ENCODE results near the gene HHIP. TPM values are rescaled to one million over a fixed set of nuclear protein-coding genes. Genes with fewer than 3 reads are reported as not detected.

Gene HHIP
- total and polyA plus RNA-seq, 3 donors from 2014 or later, result 3.5 to 5.3 (median 3.5) TPM

DNA sequence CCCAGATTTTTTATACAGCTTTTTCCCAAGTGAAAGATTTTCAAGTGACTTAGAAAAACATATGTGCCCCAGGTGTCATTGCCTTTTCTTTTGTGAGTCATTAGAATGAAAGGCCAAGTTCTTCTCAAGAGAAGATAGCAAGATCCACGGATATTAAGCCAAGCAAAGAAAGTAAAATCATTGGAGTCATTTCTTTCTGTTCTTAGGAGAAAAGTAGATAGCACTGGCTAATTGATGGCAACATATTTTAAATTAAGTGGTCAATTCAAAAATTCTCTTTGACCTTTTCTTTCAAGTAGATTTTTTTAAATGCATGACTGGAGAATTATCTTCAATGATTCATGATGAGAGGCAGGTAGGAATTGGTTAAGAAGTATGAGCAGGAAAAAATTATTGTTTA is 94.4 kb downstream of the HHIP start:
- 60 to 61% methylated on average over 1 of the region's 1 CpG for WGBS, 2 donors
- Histone ChIP-seq H3K4me1 (no peaks in the 10 kb centered on the region), H3K27ac (no peak overlapping the region), H3K4me3 (no peak overlapping the region), H3K9me3 (no peaks in the 10 kb centered on the region), H3K36me3 (ENCODE audit: low read depth, missing control alignments) (no peaks in the 10 kb centered on the region), H3K27me3 (no peaks in the 10 kb centered on the region)
- TF ChIP-seq, protein P1, sequence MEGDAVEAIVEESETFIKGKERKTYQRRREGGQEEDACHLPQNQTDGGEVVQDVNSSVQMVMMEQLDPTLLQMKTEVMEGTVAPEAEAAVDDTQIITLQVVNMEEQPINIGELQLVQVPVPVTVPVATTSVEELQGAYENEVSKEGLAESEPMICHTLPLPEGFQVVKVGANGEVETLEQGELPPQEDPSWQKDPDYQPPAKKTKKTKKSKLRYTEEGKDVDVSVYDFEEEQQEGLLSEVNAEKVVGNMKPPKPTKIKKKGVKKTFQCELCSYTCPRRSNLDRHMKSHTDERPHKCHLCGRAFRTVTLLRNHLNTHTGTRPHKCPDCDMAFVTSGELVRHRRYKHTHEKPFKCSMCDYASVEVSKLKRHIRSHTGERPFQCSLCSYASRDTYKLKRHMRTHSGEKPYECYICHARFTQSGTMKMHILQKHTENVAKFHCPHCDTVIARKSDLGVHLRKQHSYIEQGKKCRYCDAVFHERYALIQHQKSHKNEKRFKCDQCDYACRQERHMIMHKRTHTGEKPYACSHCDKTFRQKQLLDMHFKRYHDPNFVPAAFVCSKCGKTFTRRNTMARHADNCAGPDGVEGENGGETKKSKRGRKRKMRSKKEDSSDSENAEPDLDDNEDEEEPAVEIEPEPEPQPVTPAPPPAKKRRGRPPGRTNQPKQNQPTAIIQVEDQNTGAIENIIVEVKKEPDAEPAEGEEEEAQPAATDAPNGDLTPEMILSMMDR (IDR thresholded peaks at IDR 0.05), result no peak
- intact Hi-C loops (cut with DNase I; ENCODE audit: low total_unique reads), result no loop called here
- DNase-seq, result no peak

DNA sequence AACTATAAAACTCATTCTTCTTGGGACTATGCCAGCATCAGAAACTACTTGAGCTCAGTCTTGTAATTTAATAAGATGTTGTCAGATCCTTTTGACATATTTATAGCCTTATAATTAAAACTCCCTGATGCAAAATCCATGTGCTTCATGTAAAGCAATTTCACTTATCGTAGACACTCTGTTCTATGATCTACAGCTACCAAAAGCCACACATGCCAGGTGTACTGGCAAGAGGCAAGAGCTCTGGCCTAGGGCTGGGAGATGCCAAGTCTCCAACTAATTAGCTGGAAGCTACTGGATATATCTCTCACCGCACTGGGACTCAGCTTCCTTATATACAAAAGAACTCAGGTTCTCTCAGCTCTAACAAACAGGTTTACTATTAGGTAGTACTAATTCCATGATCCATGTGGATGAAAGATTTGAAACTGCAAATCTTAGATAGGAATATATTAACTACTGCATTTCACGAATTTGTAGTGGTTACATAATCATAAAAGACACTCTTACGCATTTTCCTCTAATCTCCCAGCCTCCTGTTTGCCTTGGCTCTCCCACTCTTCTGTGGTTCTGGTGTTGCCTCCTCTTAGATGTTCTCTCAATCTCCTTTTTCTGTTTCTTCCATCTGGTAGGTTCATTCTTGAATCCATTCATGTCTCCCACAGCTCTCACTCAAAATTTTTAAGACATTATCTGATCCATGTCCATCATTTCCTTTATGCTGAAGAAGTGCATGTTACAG is 103.0 kb downstream of the HHIP start:
- 57 to 61% methylated on average over 4 of the region's 4 CpGs for WGBS, 2 donors
- TF ChIP-seq, protein P1 (IDR thresholded peaks at IDR 0.05), result no peak
- no peak for TF ChIP-seq POLR2A (IDR thresholded peaks at IDR 0.05)
- Histone ChIP-seq H3K4me3 (no peak overlapping the region), H3K4me1 (no peaks in the 10 kb centered on the region), H3K36me3 (ENCODE audit: low read depth, missing control alignments) (no peaks in the 10 kb centered on the region), H3K9me3 (no peaks in the 10 kb centered on the region), H3K27me3 (no peaks in the 10 kb centered on the region), H3K27ac (no peak overlapping the region)
- DNase-seq, result no peak
- intact Hi-C loops (cut with DNase I; ENCODE audit: low total_unique reads), result no loop called here

DNA sequence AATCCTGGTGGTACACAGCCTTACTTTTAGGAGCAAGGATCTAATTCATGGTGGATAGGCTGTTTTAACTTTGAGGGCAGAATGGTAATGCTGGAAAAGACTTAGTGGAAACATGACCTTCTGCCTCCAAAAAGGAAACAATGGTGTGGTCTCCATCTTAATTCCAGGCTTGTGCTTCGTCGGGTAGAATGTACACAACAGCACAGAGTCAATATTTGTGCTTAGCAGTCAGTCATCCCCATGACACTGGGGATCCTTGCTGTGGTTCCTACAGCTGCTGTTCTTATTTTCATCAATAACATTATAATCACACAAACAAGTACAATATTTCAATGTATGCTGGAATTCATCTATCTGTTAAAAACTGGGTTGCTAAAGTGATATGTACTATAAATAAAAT is 104.4 kb downstream of the HHIP start:
- WGBS, 2 donors, result 92 to 98% methylated on average over 2 of the region's 2 CpGs
- no peak for DNase-seq
- H3K4me3 ChIP-seq, result no peak overlapping the region
- H3K27ac ChIP-seq, result no peak overlapping the region
- no peaks in the 10 kb centered on the region for H3K27me3 ChIP-seq
- intact Hi-C loops (cut with DNase I; ENCODE audit: low total_unique reads), result no loop called here
- H3K36me3 ChIP-seq (ENCODE audit: low read depth, missing control alignments), result no peaks in the 10 kb centered on the region
- TF ChIP-seq POLR2A (IDR thresholded peaks at IDR 0.05), result no peak
- TF ChIP-seq, protein P1 (IDR thresholded peaks at IDR 0.05), result no peak
- no peaks in the 10 kb centered on the region for H3K9me3 ChIP-seq
- H3K4me1 ChIP-seq, result no peaks in the 10 kb centered on the region

DNA sequence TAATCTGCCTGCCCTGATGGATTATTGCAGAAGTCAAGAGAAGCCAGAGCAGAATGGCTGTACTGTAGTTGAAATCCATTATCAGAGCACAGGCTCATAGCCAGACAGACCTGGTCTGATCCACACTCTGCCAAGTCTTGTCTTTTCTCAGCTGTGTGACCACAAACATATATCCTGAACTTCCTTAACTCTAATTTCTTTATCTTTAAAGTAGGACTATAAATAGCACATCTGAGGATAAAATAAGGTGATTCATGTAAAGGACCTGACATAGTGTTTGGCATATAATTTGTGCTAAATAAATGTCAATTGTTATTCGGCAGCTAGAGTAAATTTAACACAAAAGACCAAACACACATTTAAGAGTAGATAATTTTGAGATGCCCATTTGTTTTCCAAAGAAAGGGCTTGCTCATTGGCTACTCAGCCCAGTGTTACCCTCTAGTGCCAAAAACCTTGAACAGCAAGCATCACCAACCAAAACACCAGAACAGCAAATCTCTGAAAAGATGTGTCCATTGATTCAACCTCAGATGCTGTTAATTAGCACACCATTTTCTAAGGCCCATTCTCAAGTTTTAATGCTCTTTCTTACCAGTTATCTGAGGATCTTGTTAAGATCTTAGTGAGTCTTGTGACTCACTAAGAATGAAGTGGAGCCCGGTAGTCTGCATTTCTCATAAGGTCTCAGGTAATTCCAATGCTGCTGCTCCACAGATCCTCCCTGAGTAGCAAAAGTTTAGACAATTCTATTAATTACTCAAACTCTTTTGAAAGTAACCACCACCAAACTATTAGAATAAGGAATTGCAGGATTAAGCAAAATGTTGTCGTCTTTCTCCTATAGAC is 108.8 kb downstream of the HHIP start:
- 71 to 81% methylated on average over 3 of the region's 3 CpGs for WGBS, 2 donors
- intact Hi-C loops (cut with DNase I; ENCODE audit: low total_unique reads), result no loop called here
- Histone ChIP-seq H3K36me3 (ENCODE audit: low read depth, missing control alignments) (no peaks in the 10 kb centered on the region), H3K9me3 (no peaks in the 10 kb centered on the region), H3K4me3 (no peak overlapping the region), H3K27me3 (no peaks in the 10 kb centered on the region), H3K27ac (no peak overlapping the region), H3K4me1 (no peaks in the 10 kb centered on the region)
- no peak for DNase-seq
- no peak for TF ChIP-seq POLR2A (IDR thresholded peaks at IDR 0.05)
- TF ChIP-seq, protein P1 (IDR thresholded peaks at IDR 0.05), result no peak
